Measurements from ENCODE around the gene ZBTB7C. TPM values are rescaled to one million over a fixed set of nuclear protein-coding genes. Genes with fewer than 3 reads are reported as not detected.

Gene ZBTB7C
- total and polyA plus RNA-seq, 4 donors = 3.2 to 10.9 (median 3.7) TPM

GRCh38 chr18:48316177-48316576 lies 93.0 kb downstream of the ZBTB7C start:
- no peak for ATAC-seq (ENCODE audit: insufficient read depth, low FRiP score)
- WGBS, 2 donors = 77 to 82% methylated on average over 3 of the region's 3 CpGs

GRCh38 chr18:48314690-48315089 lies 94.5 kb downstream of the ZBTB7C start:
- no peak overlapping the region for H3K9ac ChIP-seq (ENCODE audit: insufficient read depth in 1 of 2, low read length in 2 of 2)
- H3K4me1 ChIP-seq (ENCODE audit: control insufficient read depth in 5 of 5, insufficient read depth in 5 of 5, low read length in 5 of 5) = peaks cover 0 to 2% (median 0%) of the 10 kb centered on the region in 5 donors
- no peak for ATAC-seq (ENCODE audit: insufficient read depth, low FRiP score)
- no peak for DNase-seq
- TF ChIP-seq CTCF (IDR thresholded peaks at IDR 0.05; ENCODE audit: control extremely low read depth, extremely low read depth) = no peak
- H3K4me3 ChIP-seq = no peak overlapping the region
- H3K27me3 ChIP-seq (ENCODE audit: control insufficient read depth in 3 of 3, insufficient read depth in 3 of 3, low read length in 2 of 3) = no peaks in the 10 kb centered on the region
- no peaks in the 10 kb centered on the region for H3K9me3 ChIP-seq (ENCODE audit: control insufficient read depth in 4 of 4, insufficient read depth in 3 of 4, low read length in 3 of 4)
- no peak overlapping the region for H3K27ac ChIP-seq (ENCODE audit: low read depth in 1 of 2, low read length in 1 of 2)
- no peaks in the 10 kb centered on the region for H3K36me3 ChIP-seq (ENCODE audit: control insufficient read depth in 4 of 4, insufficient read depth in 4 of 4, low read length in 4 of 4)
- 37 to 43% methylated on average over 6 of the region's 6 CpGs for WGBS, 2 donors

More at GRCh38 chr18:48316177-48316576, 93.0 kb downstream of the ZBTB7C start:
- no peaks in the 10 kb centered on the region for H3K27me3 ChIP-seq (ENCODE audit: control insufficient read depth in 3 of 3, insufficient read depth in 3 of 3, low read length in 2 of 3)
- no peak overlapping the region for H3K9ac ChIP-seq (ENCODE audit: insufficient read depth in 1 of 2, low read length in 2 of 2)
- H3K36me3 ChIP-seq (ENCODE audit: control insufficient read depth in 4 of 4, insufficient read depth in 4 of 4, low read length in 4 of 4) = no peaks in the 10 kb centered on the region
- DNase-seq = no peak
- no peak overlapping the region for H3K27ac ChIP-seq (ENCODE audit: low read depth in 1 of 2, low read length in 1 of 2)
- no peak for TF ChIP-seq CTCF (IDR thresholded peaks at IDR 0.05; ENCODE audit: control extremely low read depth, extremely low read depth)
- no peaks in the 10 kb centered on the region for H3K9me3 ChIP-seq (ENCODE audit: control insufficient read depth in 4 of 4, insufficient read depth in 3 of 4, low read length in 3 of 4)
- peaks cover 0 to 12% (median 0%) of the 10 kb centered on the region in 5 donors for H3K4me1 ChIP-seq (ENCODE audit: control insufficient read depth in 5 of 5, insufficient read depth in 5 of 5, low read length in 5 of 5)
- no peak overlapping the region for H3K4me3 ChIP-seq

- Histone ChIP-seq H3K4me1 (ENCODE audit: control insufficient read depth in 5 of 5, insufficient read depth in 5 of 5, low read length in 5 of 5) (peaks cover 0 to 5% (median 0%) of the 10 kb centered on the region in 5 donors), H3K9ac (ENCODE audit: insufficient read depth in 1 of 2, low read length in 2 of 2) (no peak overlapping the region), H3K4me3 (no peak overlapping the region), H3K27ac (ENCODE audit: low read depth in 1 of 2, low read length in 1 of 2) (no peak overlapping the region), H3K27me3 (ENCODE audit: control insufficient read depth in 3 of 3, insufficient read depth in 3 of 3, low read length in 2 of 3) (no peaks in the 10 kb centered on the region), H3K36me3 (ENCODE audit: control insufficient read depth in 4 of 4, insufficient read depth in 4 of 4, low read length in 4 of 4) (no peaks in the 10 kb centered on the region), H3K9me3 (ENCODE audit: control insufficient read depth in 4 of 4, insufficient read depth in 3 of 4, low read length in 3 of 4) (no peaks in the 10 kb centered on the region)
- WGBS, 2 donors = 87 to 91% methylated on average over 6 of the region's 6 CpGs
- no peak for ATAC-seq (ENCODE audit: insufficient read depth, low FRiP score)
- no peak for DNase-seq
- no peak for TF ChIP-seq CTCF (IDR thresholded peaks at IDR 0.05; ENCODE audit: control extremely low read depth, extremely low read depth)
Measured at GRCh38 chr18:48313792-48314191, 95.4 kb downstream of the ZBTB7C start.

GRCh38 chr18:48312066-48312465 lies 97.1 kb downstream of the ZBTB7C start:
- peaks cover 0 to 5% (median 4%) of the 10 kb centered on the region in 5 donors for H3K4me1 ChIP-seq (ENCODE audit: control insufficient read depth in 5 of 5, insufficient read depth in 5 of 5, low read length in 5 of 5)

More at GRCh38 chr18:48312066-48312465, 97.1 kb downstream of the ZBTB7C start:
- Histone ChIP-seq H3K27ac (ENCODE audit: low read depth in 1 of 2, low read length in 1 of 2) (no peak overlapping the region), H3K9ac (ENCODE audit: insufficient read depth in 1 of 2, low read length in 2 of 2) (no peak overlapping the region), H3K36me3 (ENCODE audit: control insufficient read depth in 4 of 4, insufficient read depth in 4 of 4, low read length in 4 of 4) (no peaks in the 10 kb centered on the region), H3K9me3 (ENCODE audit: control insufficient read depth in 4 of 4, insufficient read depth in 3 of 4, low read length in 3 of 4) (no peaks in the 10 kb centered on the region), H3K27me3 (ENCODE audit: control insufficient read depth in 3 of 3, insufficient read depth in 3 of 3, low read length in 2 of 3) (no peaks in the 10 kb centered on the region), H3K4me3 (no peak overlapping the region)
- no peak for ATAC-seq (ENCODE audit: insufficient read depth, low FRiP score)
- no peak for TF ChIP-seq CTCF (IDR thresholded peaks at IDR 0.05; ENCODE audit: control extremely low read depth, extremely low read depth)
- WGBS, 2 donors = 88 to 89% methylated on average over 5 of the region's 5 CpGs
- DNase-seq = no peak

Measured in lung (tissue), 12 donors.